Fibroblast of upper back skin (primary cell): ENCODE measurements around the gene DMAC2L.
"Not testable (repeated sequence)": the region's sequence is repeated elsewhere in the genome, so short reads cannot be mapped to it uniquely, and the experiment has no call there.

Experiments used
- DNase-seq: peaks from one replicate; pipeline ENCODE4 v3.0.0-alpha.2; 2013

Gene DMAC2L

DNA sequence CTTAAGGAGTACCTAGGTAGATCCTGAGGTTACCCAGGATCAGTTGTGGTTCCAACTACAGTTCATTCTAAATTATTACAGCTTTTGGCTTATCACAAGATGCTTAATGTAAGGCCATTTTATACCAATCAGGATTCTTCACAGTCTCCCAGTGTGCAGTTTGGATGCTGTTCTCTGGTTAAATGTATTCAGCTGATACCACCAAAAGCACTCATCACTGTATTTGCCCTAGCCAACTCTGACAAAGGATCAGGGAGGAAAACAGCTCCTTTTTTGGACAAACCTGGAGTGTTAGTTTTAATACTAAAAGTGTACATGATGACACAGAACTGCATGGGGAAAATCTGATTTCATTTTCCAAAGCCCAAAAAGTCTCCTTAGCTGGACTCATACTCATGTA lies 19.5 kb downstream of the DMAC2L start:
- no peak for DNase-seq

DNA sequence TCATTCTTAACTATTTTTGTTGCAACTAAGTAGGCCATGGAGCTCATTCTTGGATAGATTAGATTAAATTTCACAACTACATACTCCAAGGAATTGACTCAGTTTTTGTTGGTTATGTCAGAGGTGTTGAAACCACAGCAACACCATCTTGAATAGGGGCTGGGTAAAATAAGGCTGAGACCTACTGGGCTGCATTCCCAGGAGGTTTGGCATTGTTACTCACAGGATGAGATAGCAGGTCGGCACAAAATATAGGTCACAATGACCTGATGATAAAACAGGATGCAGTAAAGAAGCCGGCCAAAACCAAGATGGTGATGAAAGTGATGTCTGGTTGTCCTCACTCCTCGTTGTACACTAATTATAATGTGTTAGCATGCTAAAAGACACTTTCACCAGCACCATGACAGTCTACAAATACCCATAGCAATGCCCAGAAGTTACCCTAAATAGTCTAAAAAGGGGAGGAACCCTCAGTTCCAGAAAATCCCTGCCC lies 20.9 kb downstream of the DMAC2L start:
- DNase-seq = peak; percentile 93

GRCh38 chr14:50334211-50334610 lies 22.1 kb downstream of the DMAC2L start:
- DNase-seq = no peak

DNA sequence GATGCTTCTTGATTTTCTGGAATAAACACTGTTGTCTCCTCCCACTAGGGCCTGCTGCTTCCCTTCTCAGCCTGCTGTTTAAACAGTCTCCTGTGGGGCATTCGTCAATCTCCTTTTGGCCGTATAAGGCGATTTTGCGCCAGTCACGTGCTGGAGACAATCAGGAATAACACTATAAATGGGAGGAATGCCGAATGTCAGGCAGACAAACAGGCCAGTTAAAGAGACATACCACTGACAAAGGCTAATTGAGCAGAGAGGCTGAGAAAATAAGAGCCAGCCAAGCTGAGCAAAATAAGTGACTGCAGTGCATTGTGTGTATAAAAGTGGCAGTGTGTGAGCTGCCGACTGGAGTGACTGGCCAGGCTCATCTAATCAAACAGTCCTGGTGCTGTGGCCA lies 23.3 kb downstream of the DMAC2L start:
- DNase-seq = peak; percentile 86

DNA sequence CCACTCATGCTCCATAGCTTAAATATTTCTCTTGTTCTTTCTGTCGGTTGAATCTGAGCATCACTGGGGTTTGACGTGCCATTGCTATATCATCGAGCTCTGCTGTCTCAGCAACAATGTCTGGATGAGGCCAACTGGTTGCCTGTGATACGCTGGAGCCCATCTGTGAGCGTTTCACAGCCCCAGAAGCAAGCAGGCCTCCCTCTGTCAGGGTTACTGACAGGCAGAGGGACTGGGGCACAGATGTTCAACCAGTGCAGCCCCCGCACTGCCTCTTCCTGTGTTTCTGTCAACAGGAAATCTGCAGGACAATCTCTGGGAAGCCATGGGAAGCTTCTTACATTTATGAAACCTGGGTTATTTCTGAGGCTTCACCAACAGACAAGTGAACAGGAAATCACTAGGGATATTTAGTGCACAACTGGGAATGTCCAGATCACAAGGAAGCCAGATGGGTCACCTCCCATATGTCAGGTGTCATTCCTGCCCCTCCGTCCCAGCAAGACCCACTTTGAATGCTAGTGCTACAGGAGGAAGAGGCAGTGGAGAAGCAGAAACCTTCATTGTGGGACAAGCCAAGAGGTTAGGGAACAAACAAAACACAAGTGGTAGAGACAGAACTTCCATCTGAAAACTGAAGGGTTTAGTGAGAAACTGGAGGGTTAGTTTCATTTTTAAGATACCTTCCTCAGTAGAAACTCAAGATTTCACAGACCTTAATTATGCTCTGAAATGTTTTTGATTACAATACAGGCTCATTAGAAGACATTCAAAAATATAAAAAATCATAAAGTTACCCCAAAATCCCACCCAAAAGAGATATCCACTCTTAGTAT lies 24.1 kb downstream of the DMAC2L start:
- peak; percentile 50 for DNase-seq

GRCh38 chr14:50338587-50338986 lies 26.5 kb downstream of the DMAC2L start:
- no peak for DNase-seq

DNA sequence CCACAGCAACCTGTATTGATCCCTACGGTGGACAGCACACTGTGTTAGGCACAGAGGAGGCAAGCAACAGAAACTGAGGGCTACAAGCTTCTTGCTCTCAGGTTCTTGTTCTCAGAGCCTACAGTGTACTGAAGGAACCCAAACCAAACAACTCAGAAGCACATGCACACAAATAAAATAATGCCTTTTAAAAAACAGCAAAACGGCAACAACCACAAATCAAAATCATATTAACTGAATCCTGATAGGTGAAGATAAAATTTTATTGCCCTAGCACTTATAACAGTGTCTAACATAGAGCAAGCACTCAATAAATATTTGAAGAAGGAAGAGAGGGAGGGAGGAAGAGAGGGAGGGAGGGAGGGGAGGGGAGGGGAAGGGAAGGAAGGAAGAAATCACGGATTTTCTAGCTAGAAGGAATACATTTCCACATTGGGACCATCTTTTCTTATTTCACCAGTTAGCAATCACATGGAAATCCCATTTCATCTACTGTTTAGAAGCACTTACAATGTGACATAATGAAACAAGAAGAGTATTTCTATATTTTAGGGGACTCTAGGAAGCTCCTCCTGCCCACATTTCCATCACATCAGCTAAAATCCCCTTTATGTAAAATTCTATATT lies 27.2 kb downstream of the DMAC2L start:
- no peak for DNase-seq

GRCh38 chr14:50340045-50340444 lies 27.9 kb downstream of the DMAC2L start:
- no peak for DNase-seq

- no peak for DNase-seq
Measured at GRCh38 chr14:50340963-50341362, 28.8 kb downstream of the DMAC2L start.

GRCh38 chr14:50342221-50343078 lies 30.3 kb downstream of the DMAC2L start:
- peak; percentile 91 for DNase-seq

GRCh38 chr14:50343434-50343833 lies 31.3 kb downstream of the DMAC2L start:
- peak; percentile 71 for DNase-seq

DNA sequence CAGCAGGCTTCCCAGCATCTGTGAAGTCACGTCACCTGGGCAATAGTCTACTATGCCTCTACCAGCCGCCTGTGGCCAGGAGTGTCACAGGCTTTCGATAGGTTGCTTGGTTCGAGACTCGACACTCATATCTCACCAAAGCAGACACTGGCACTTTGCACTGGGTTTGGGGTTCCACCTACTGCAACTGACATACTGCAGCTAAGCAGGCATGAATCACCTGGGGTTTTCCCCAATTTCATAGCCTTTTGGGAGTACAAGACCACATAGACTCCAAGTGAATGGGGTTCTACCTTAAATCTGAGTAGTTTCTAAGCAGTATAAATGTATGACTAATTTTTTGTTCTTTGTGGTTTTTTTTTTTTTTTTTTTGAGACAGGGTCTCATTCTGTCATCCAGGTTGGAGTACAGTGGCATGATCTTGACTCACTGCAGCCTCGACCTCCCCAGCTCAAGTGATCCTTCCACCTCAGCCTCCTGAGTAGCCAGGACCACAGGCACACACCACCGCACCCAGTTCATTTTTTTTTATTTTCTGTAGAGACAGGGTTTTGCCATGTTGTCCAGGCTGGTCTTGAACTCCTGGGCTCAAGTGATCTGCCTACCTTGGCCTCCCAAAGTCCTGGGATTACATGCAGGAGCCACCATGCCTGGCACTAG lies 32.1 kb downstream of the DMAC2L start:
- DNase-seq = peak; percentile 61

- DNase-seq = peak; percentile 65
Measured at GRCh38 chr14:50344876-50345563, 32.9 kb downstream of the DMAC2L start.

GRCh38 chr14:50345846-50346422 lies 33.8 kb downstream of the DMAC2L start:
- DNase-seq = no peak

DNA sequence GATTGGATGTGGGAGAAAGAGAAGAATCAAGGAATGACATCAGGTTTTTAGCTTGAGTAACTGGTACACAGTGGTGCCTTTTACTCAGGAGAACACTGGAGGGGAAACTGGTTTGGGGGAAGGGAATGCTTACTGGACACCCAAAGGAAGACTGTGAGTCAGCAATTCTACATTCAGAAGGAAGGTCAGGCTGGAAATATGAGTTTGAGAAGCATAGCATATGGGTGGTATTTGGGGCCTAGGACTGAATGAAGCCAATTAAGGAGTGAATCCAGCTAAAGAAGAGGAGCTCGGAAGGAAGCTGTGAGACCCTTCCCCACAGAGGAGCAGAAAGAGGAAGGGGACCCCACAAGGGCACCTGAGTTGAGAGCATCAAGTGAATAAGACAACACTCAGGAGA lies 35.4 kb downstream of the DMAC2L start:
- peak; percentile 82 for DNase-seq

- DNase-seq = no peak
Measured at GRCh38 chr14:50348933-50349332, 36.8 kb downstream of the DMAC2L start.

DNA sequence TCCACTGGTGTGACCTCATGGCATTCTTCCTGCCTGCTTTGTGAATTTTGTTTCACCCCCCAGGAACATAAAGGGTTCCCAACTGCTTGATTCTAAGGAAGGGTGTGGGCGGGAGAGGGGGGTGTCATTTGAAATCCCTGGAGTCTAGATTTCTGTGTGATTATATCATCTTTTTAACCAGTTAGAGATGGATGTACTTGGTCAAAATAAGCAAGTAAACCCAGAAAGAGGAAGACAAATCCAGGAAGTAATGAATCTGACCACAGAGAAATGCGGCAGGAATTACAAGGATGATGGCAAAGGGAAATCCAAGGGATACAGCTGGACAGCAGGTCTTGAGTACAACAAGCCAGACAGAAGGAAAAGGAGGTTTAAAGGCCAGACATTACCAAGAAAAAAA lies 38.9 kb downstream of the DMAC2L start:
- DNase-seq = peak; percentile 86

DNA sequence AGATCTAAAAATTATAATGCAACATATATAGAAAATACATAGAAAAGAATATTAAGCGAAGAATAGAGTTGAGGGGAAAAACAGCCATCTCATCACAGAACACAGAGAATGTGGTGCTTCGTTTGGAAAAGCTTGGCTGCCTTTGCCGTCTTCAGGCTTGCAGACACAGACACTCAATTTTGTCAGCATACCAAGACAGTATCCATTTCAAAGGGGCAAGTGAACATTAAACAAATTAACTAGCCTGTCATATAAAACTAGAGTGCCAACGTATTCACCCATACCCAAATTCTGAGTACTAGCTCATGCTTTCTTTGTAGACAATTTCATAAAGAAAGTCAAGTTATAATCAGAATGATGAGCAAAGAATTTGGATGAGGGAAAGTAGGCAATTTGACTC lies 40.5 kb downstream of the DMAC2L start:
- no peak for DNase-seq

- DNase-seq = peak; percentile 66
Measured at GRCh38 chr14:50353126-50353525, 41.0 kb downstream of the DMAC2L start.

GRCh38 chr14:50354527-50354926 lies 42.4 kb downstream of the DMAC2L start:
- DNase-seq = no peak

DNA sequence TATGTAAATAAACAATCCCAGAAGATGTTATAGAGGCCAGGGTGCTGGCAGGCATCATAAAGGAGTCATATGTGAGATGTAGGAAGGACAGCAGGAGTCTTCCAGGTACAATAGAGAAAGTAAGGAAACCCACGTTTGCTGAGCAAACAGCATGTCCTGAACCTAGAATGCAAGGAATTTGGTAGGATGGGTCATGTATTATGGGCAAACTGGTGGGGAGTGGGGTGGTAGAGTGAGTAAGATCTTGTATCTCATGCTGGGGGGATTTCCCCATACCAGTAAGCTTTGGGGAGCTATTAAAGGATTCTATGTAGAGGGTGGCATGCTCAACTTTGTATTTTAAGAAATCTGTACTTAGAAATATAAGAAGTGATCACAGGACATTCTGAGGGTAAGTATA lies 43.6 kb downstream of the DMAC2L start:
- no peak for DNase-seq

GRCh38 chr14:50356283-50356682 lies 44.2 kb downstream of the DMAC2L start:
- not testable (repeated sequence) for DNase-seq
